Right lobe of liver (tissue), 6 donors: Measurements from ENCODE around the gene KANSL1L. TPM values are rescaled to one million over a fixed set of nuclear protein-coding genes. Genes with fewer than 3 reads are reported as not detected.

Experiments
- ATAC-seq, 4 donors: fragments of 200-7000 bp; cut with Tn5 transposase; one replicate each; pipeline ENCODE4 v1.9.1; 2020; ENCODE audit warnings: mild to moderate bottlenecking in 4 of 4, moderate library complexity in 4 of 4
- DNase-seq, 3 donors: peaks; one replicate each; pipeline ENCODE4 v3.0.0-alpha.2; 2020
- H3K27ac ChIP-seq, 3 donors: fragments of 200-600 bp; one replicate each; pipeline ENCODE4 v1.8.0; 2022
- H3K27me3 ChIP-seq, 2 donors: fragments of 200-600 bp; one replicate each; pipeline ENCODE4 v1.8.0; 2022
- H3K36me3 ChIP-seq, 4 donors: fragments of 200-600 bp; sonication (generic) in 1 of 4; one replicate each; pipeline versions ENCODE4 v1.5.1 to v1.8.0; 2017 to 2022; ENCODE audit warnings: control low read depth in 1 of 4
- H3K4me1 ChIP-seq, 4 donors: fragments of 200-600 bp; sonication (generic) in 1 of 4; one replicate each; pipeline versions ENCODE4 v1.5.1 to v1.8.0; 2017 to 2022; ENCODE audit warnings: control low read depth in 1 of 4
- H3K4me3 ChIP-seq, 3 donors: fragments of 200-600 bp; one replicate each; pipeline ENCODE4 v1.8.0; 2022
- H3K9me3 ChIP-seq, 4 donors: fragments of 200-600 bp; sonication (generic) in 1 of 4; one replicate each; pipeline versions ENCODE4 v1.5.1 to v1.8.0; 2017 to 2022; ENCODE audit warnings: control low read depth in 1 of 4
- CTCF ChIP-seq, 4 donors: fragments of 200-600 bp in 3 of 4; fragments of 450-650 bp in 1 of 4; IDR thresholded peaks; one replicate each; pipeline versions ENCODE4 v1.5.1 to v1.8.0; 2016 to 2022; ENCODE audit warnings: antibody characterized with exemption in 4 of 4, mild to moderate bottlenecking in 2 of 4
- POLR2A ChIP-seq: fragments of 450-650 bp; IDR thresholded peaks from one replicate; pipeline ENCODE4 v1.6.1; 2017; ENCODE audit warnings: antibody characterized with exemption, mild to moderate bottlenecking
- WGBS: methylation state at CpG from one replicate; pipeline ENCODE4 v1.1.6; 2018; ENCODE audit warnings: low coverage, low lambda C conversion rate; ENCODE audit not compliant: insufficient coverage; ENCODE audit errors: missing lambda C conversion rate; 5-methylcytosine and 5-hydroxymethylcytosine counted together
- intact Hi-C, 2 donors: fragments of 100-400 bp; cut with DNase I; formaldehyde crosslinking; loops; one replicate each; pipeline versions ENCODE4 v1.11.2 to v1.14.1; 2022
- total RNA-seq, 6 experiments: library from RNA; depleted of rRNA in 2 of 6; stranded (reverse); fragments of >200 nt in 2 of 6; fragmentation: NEBNext Ultra II Directional in 3 of 6; extraction: Animal tissue kit (Norgen Biotek cat#: 25700) in 3 of 6; gene quantifications; one replicate each; pipeline versions ENCODE4 v1.1.0 to v1.2.4, GENCODE V29; 2016 to 2023
- donor health status: DM: no; HTN: yes; CAD: no.
- donor health status: DM: no; HTN: no; CAD: no.
- donor health status: DM: no; HTN: no; CAD: no.
- donor health status: DM: no; HTN: yes; CAD: no.
- donor health status: DM: no; HTN: yes; CAD: no.

Gene KANSL1L
- total RNA-seq, 6 experiments from 2014 or later = 7.1 to 19.1 (median 11.1) TPM

GRCh38 chr2:210099940-210100339, 71.3 kb downstream of the KANSL1L start:
- TF ChIP-seq CTCF (IDR thresholded peaks at IDR 0.05) = no peak
- no peak for TF ChIP-seq POLR2A
- H3K27me3 ChIP-seq = no peaks in the 10 kb centered on the region
- DNase-seq = no peak
- 77% methylated on average over 4 of the region's 6 CpGs for WGBS
- no peaks in the 10 kb centered on the region for H3K36me3 ChIP-seq
- no peak overlapping the region for H3K27ac ChIP-seq
- intact Hi-C loops = no loop called here
- no peak for ATAC-seq
- H3K4me3 ChIP-seq = no peak overlapping the region
- H3K9me3 ChIP-seq = no peaks in the 10 kb centered on the region
- H3K4me1 ChIP-seq = no peaks in the 10 kb centered on the region

GRCh38 chr2:210094787-210095186, 76.4 kb downstream of the KANSL1L start:
- ATAC-seq = no peak

GRCh38 chr2:210092791-210093190, 78.4 kb downstream of the KANSL1L start:
- H3K9me3 ChIP-seq = no peaks in the 10 kb centered on the region
- H3K4me3 ChIP-seq = no peak overlapping the region
- no peak overlapping the region for H3K27ac ChIP-seq
- ATAC-seq (no peak), DNase-seq (no peak)
- H3K27me3 ChIP-seq = no peaks in the 10 kb centered on the region
- no peaks in the 10 kb centered on the region for H3K4me1 ChIP-seq
- TF ChIP-seq POLR2A (no peak), CTCF (IDR thresholded peaks at IDR 0.05) (no peak)
- no peaks in the 10 kb centered on the region for H3K36me3 ChIP-seq
- intact Hi-C loops = no loop called here

More at GRCh38 chr2:210094787-210095186, 76.4 kb downstream of the KANSL1L start:
- Histone ChIP-seq H3K27ac (no peak overlapping the region), H3K36me3 (no peaks in the 10 kb centered on the region), H3K27me3 (no peaks in the 10 kb centered on the region), H3K4me1 (no peaks in the 10 kb centered on the region), H3K4me3 (no peak overlapping the region), H3K9me3 (no peaks in the 10 kb centered on the region)
- intact Hi-C loops = no loop called here
- TF ChIP-seq POLR2A = no peak
- TF ChIP-seq CTCF (IDR thresholded peaks at IDR 0.05) = no peak
- no peak for DNase-seq

GRCh38 chr2:210086930-210087329, 84.3 kb downstream of the KANSL1L start:
- DNase-seq (no peak), ATAC-seq (peak in 1 of 4 donors; percentile 18)
- intact Hi-C loops = no loop called here
- TF ChIP-seq CTCF (IDR thresholded peaks at IDR 0.05) (no peak), POLR2A (no peak)
- H3K4me1 ChIP-seq = peaks cover 0 to 6% (median 0%) of the 10 kb centered on the region in 4 donors
- H3K4me3 ChIP-seq = no peak overlapping the region
- H3K9me3 ChIP-seq = no peaks in the 10 kb centered on the region
- H3K27me3 ChIP-seq = no peaks in the 10 kb centered on the region
- H3K27ac ChIP-seq = no peak overlapping the region
- 45% methylated on average over 2 of the region's 2 CpGs for WGBS
- H3K36me3 ChIP-seq = no peaks in the 10 kb centered on the region

GRCh38 chr2:210086292-210086691, 84.9 kb downstream of the KANSL1L start:
- Histone ChIP-seq H3K27ac (no peak overlapping the region), H3K36me3 (no peaks in the 10 kb centered on the region), H3K9me3 (no peaks in the 10 kb centered on the region), H3K4me1 (peaks cover 0 to 6% (median 0%) of the 10 kb centered on the region in 4 donors), H3K4me3 (no peak overlapping the region), H3K27me3 (no peaks in the 10 kb centered on the region)
- no peak for TF ChIP-seq CTCF (IDR thresholded peaks at IDR 0.05)
- no peak for TF ChIP-seq POLR2A
- 19% methylated on average over 1 of the region's 1 CpG for WGBS
- DNase-seq (no peak), ATAC-seq (peak in 2 of 4 donors; percentile 65 to 73)
- intact Hi-C loops = no loop called here
